Fibroblast of the aortic adventitia (primary cell): ENCODE results near the gene RPL23. TPM values are rescaled to one million over a fixed set of nuclear protein-coding genes. Genes with fewer than 3 reads are reported as not detected.
A peak's percentile ranks its signal among the peaks of the same experiment; 100 is the strongest.

ENCODE experiments used
- DNase-seq: peaks from one replicate; pipeline ENCODE4 v3.0.0-alpha.2; 2010; ENCODE audit warnings: low read depth
- H3K4me3 ChIP-seq: 2 replicates; pipeline ENCODE4 v1.5.1; 2011; ENCODE audit warnings: low read depth, mild to moderate bottlenecking, control low read depth, low read length, moderate library complexity
- total RNA-seq: library from RNA; depleted of rRNA; stranded (reverse); fragments of >200 nt; gene quantifications from 2 replicates; pipeline ENCODE4 v1.2.3, GENCODE V29; 2012; ENCODE audit warnings: low replicate concordance
- TF ChIP-seq, protein P1 (sequence below): IDR thresholded peaks from 2 replicates; pipeline ENCODE4 v1.5.1; 2011; ENCODE audit warnings: mild to moderate bottlenecking, low read length, control low read depth, inconsistent platforms; ENCODE audit not compliant: insufficient read depth

RPL23 gene
- total RNA-seq, 1 donor: 2,401 TPM

DNA sequence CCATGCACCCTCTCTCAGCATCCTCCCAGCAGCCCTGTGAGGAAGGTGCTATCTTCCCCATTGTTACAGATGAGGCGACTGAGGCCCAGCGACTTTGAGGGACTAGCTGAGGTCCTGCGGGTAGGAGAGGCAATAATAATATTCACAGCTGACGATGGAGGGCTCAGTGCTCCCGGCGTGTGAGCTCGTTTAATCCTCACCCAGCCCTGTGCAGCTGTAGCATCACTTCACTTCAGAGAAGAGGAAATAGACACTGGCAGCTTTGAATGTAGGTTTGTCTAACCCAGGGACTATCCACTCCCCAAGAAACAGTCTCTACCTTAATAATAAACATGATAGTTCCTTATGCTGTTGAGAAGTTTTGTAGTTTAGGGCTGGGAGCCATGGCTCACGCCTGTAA lies 37.9 kb upstream of the RPL23 start:
- TF ChIP-seq, protein P1, sequence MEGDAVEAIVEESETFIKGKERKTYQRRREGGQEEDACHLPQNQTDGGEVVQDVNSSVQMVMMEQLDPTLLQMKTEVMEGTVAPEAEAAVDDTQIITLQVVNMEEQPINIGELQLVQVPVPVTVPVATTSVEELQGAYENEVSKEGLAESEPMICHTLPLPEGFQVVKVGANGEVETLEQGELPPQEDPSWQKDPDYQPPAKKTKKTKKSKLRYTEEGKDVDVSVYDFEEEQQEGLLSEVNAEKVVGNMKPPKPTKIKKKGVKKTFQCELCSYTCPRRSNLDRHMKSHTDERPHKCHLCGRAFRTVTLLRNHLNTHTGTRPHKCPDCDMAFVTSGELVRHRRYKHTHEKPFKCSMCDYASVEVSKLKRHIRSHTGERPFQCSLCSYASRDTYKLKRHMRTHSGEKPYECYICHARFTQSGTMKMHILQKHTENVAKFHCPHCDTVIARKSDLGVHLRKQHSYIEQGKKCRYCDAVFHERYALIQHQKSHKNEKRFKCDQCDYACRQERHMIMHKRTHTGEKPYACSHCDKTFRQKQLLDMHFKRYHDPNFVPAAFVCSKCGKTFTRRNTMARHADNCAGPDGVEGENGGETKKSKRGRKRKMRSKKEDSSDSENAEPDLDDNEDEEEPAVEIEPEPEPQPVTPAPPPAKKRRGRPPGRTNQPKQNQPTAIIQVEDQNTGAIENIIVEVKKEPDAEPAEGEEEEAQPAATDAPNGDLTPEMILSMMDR: no peak
- H3K4me3 ChIP-seq: no peak overlapping the region
- no peak for DNase-seq

GRCh38 chr17:38890410-38890746 lies 36.9 kb upstream of the RPL23 start:
- H3K4me3 ChIP-seq: no peak overlapping the region
- DNase-seq: no peak
- TF ChIP-seq, protein P1: no peak

- no peak overlapping the region for H3K4me3 ChIP-seq
- TF ChIP-seq, protein P1: no peak
- DNase-seq: no peak
Observed at GRCh38 chr17:38889745-38890409, 36.4 kb upstream of the RPL23 start.

- no peak overlapping the region for H3K4me3 ChIP-seq
- DNase-seq: no peak
Observed at GRCh38 chr17:38888842-38889241, 35.3 kb upstream of the RPL23 start.

GRCh38 chr17:38886643-38887010 lies 33.1 kb upstream of the RPL23 start:
- TF ChIP-seq, protein P1: no peak
- DNase-seq: no peak

More at GRCh38 chr17:38888842-38889241, 35.3 kb upstream of the RPL23 start:
- TF ChIP-seq, protein P1: no peak

DNA sequence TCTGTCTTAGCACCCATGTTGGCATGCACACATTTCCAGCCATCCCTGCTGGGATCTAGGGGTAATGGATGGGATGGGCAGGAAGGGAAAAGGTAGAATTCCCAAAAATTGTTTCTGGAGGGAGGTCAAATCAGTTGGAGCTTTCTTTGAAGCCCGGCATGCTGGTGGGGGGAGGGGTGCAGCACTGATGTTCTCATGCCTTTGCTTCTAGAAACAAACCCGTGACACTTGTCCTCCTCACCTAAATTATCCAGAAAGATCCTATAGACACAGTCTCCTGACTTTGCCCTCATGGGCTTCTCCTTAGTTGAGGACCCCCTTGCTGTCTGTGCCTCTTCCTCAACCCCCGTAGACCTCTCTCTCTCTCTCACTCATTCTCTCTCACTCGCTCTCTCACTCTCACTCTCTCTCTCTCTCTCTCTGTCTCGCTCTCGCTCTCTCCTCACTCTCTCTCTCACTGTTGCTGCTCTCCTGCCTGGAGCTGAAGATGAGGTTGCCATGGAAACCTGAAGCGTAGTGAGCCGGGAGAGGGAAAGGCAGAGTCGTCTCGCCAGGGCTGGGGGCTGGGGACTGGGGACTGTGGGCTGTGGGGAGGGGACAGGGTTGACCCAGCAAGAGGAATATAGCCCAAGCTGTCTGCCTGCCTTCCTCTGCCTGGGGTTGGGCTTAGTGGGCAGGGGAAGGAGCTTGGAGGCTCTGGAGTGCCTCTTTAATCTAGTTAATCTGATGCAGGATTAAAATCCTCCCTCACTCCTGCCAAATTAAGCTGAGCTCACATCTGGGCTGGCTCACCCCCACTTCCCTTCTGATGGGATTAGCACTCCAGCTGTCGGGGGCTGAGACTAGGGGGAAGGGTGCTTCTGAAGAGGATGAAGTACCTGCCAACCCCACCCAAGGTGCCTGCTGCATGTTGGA lies 32.5 kb upstream of the RPL23 start:
- no peak overlapping the region for H3K4me3 ChIP-seq
- TF ChIP-seq, protein P1: no peak
- peak; percentile 39 for DNase-seq

More at GRCh38 chr17:38886643-38887010, 33.1 kb upstream of the RPL23 start:
- no peak overlapping the region for H3K4me3 ChIP-seq
